GM21825 (cell line): ENCODE data around the gene MRNIP.
"Not testable (repeated sequence)": the region's sequence is repeated elsewhere in the genome, so short reads cannot be mapped to it uniquely, and the experiment has no call there.

Experiments used
- ATAC-seq: cut with Tn5 transposase; IDR thresholded peaks from one replicate; pipeline ENCODE4 v1.9.1; 2021; ENCODE audit warnings: mild to moderate bottlenecking, moderate library complexity; ENCODE audit not compliant: unreplicated experiment

The MRNIP gene

GRCh38 chr5:179840766-179841165 is 17.9 kb downstream of the MRNIP start:
- no peak for ATAC-seq

DNA sequence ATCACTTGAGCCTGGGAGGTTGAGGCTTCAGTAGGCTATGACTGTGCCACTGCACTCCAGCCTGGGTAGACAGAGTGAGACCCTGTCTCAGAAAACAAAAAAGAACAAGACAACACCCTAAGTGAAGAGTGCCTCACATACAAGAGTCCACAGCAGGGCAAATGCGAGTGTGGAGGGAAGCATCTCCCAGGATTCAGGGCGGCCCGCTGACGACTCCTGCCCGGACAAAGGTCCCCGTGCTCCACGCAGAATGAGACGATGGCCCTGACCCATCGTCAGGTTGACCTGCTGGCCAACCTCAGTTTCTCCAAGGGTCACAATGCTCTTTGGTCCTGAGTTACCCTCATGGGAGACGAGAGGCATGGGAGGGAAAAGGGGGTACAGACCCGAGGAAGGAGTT is 18.3 kb downstream of the MRNIP start:
- no peak for ATAC-seq

DNA sequence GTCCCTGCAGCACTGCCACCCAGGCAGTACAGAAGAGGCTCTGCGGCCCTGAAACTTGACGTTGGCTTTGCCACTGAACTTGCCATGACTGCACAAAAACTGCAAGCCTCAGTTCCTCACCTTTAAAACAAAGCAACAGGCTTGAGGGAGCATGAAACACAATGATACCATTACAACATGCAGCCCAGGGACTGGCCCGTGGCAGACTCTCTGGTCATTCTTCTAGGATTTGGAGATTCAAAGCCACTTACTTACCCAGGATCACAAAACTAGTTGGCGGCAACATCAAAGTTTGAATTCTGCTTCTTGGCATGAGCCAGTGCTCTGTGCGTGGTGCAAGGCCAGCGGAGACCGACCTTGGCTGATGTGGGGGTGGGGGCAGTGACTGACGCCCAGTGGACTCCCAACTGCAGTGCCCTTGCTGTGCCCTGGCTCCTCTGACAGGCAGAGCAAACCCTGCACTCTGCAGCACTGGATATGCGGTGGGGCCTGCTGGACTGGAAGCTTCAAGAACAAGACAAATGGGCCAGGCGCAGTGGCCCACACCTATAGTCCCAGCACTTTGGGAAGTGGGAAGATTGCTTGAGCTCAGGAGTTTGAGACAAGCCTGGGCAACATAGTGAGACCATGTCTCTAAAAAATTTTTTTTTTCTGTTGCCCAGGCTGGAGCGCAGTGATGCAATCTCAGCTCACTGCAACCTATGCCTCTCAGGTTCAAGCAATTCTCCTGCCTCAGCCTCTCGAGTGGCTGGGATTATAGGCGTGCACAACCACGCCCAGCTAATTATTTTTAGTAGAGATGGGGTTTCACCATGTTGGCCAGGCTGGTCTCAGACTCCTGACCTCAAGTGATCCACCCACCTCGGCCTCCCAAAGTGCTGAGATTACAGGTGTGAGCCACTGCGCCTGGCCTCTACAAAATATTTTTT is 19.0 kb downstream of the MRNIP start:
- no peak for ATAC-seq

DNA sequence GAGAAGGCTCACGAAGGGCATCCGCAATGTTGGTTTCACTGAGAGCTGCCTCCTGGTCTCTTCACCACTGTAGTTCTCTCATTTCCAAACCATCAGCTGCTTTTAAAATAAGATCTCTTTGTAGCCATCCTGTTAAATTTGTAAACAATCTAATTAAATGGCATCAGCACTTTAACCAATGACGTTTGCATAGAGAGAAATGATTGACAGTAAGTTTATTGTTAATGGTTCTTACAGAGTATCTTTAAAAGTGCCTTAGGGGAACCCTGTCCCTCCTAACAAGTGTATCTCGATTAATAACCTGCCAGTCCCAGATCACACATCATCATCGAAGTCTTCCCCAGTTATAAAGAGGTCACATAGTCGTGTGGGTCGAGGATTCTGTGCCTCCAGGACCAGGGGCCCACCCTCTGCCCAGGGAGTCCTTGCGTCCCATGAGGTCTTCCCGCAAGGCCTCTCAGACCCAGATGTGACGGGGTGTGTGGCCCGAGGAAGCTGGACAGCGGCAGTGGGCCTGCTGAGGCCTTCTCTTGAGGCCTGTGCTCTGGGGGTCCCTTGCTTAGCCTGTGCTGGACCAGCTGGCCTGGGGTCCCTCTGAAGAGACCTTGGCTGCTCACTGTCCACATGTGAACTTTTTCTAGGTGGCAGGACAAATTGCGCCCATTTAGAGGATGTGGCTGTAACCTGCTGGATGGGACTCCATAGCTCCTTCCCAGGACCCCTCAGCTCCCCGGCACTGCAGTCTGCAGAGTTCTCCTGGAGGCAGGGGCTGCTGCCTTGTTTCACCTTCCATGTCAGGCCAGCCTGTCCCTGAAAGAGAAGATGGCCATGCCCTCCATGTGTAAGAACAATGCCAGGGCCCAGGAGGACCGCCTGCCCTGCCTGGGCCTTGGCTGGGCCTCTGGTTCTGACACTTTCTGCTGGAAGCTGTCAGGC is 21.3 kb downstream of the MRNIP start:
- ATAC-seq: no peak

DNA sequence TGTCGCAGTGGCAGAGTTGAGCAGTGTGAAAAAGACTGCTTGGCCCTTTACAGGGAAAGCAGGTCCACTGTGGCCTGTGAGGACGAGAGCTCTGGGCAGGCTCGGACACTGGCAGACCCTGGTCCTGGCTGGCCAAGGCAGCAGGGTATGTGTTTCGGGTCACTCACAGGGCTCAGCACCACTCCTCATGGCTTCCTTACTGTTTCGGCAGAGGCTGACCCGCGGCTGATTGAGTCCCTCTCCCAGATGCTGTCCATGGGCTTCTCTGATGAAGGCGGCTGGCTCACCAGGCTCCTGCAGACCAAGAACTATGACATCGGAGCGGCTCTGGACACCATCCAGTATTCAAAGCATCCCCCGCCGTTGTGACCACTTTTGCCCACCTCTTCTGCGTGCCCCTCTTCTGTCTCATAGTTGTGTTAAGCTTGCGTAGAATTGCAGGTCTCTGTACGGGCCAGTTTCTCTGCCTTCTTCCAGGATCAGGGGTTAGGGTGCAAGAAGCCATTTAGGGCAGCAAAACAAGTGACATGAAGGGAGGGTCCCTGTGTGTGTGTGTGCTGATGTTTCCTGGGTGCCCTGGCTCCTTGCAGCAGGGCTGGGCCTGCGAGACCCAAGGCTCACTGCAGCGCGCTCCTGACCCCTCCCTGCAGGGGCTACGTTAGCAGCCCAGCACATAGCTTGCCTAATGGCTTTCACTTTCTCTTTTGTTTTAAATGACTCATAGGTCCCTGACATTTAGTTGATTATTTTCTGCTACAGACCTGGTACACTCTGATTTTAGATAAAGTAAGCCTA is 22.2 kb downstream of the MRNIP start:
- ATAC-seq: no peak

DNA sequence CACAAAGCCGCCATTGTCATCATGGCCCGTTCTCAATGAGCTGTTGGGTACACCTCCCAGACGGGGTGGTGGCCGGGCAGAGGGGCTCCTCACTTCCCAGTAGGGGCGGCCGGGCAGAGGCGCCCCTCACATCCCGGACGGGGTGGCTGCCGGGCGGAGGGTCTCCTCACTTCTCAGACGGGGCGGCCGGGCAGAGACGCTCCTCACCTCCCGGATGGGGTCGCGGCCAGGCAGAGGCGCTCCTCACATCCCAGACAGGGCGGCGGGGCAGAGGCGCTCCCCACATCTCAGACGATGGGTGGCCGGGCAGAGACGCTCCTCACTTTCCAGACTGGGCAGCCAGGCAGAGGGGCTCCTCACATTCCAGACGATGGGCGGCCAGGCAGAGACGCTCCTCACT is 23.7 kb downstream of the MRNIP start:
- ATAC-seq: not testable (repeated sequence)

GRCh38 chr5:179834120-179834519 is 24.5 kb downstream of the MRNIP start:
- ATAC-seq: no peak

DNA sequence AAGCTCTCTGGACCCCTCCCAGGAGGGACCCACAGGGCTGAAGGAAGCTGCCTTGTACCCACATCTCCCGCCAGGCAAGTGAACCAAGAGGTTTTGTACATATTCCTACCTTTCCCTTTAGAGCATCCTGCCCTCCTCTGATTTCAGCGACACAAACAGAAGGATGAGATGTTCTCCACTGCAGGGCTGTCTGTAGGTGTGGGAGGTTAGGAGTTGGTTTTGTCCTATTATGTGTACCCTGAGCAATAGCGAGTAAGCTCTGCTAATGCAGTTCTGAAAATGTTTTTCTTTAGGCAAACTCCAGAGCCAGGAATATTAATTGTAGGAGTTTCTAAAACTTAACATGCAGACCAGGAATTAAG is 24.9 kb downstream of the MRNIP start:
- ATAC-seq: no peak

DNA sequence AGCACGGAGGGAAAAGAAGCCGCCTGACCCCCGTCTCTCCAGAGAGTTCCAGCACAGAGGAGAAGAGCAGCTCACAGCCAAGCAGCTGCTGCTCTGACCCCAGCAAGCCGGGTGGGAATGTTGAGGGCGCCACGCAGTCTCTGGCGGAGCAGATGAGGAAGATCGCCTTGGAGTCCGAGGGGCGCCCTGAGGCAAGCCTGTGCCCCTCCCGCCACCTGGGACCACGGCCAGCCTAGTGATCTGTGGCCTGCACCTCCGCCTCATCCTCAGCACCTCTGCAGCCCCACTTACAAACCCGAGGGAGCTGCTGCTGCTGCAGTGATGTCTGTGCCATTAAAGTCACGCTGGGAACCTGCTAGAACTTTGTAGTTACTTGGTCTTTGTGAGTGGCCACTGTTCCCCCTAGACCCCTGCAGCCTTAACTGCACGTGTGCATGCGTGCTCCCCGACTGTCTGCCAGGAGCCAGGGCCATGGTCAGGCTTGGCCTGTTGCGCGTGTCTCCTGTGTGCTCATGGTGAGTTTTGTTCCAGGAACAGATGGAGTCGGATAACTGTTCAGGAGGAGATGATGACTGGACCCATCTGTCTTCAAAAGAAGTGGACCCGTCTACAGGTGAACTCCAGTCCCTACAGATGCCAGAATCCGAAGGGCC is 25.4 kb downstream of the MRNIP start:
- ATAC-seq: no peak

- ATAC-seq: no peak
Observed at GRCh38 chr5:179832039-179832745, 26.4 kb downstream of the MRNIP start.

- ATAC-seq: no peak
Observed at GRCh38 chr5:179830818-179831468, 27.7 kb downstream of the MRNIP start.

DNA sequence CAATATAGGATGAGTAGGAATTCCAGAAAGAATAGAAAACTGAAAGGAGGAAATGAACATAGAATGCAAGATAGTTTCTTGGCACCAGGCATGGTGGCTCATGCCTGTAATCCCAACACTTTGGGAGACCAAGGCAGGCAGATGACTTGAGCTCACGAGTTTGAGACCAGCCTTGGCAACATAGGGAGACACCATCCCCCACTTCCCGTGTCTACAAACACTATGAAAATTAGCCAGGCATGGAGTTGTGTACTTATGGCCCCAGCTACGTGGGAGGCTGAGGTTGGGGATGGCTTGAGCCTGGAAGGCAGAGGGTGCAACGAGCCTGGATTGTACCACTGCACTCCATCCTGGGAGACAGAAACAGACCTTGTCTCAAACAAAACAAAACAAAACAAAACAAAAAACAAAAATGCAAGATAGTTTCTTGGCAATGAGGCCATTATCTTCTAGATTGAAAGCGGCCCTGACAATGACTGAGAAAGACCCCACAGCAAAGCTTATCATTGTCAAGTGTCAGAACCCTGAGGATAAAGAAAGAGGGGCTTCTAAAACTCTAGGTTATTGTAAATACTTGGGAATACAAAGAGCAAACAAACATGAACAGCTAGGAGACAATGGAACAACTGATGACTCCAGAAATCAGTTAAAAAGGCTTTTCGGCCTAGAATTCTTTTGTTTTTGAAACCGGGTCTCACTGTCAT is 28.7 kb downstream of the MRNIP start:
- no peak for ATAC-seq

DNA sequence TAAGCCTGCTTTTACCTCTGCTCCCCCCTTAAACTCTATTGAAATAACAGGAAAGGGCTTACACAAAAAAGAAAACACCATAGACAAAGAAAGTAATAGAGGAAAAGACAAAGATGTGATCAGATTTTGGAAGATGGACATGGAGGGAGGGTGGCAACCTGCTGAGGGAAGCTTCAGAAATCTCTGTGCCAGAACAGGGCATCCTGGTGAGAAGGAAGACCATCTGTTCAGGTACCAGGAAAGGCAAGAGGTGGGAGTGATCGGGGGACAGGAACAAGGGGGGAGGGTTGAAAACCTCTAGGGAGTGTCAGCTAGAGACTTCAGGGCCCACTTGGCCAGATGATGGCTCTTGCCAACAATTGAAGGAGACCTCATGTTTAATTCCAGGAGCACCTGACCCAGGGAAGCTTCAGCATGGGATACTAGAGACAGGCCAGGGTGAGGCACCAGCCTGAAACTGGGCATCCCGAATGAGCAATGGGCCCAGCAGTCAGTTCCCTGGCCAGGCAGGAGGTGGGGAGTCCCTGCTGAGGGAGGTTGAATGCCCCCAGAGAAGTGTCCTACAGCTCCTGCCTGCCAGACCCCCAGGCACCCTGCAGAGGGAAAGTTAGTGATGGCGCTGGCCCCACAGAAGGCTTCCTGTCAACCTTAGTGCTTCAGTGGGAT is 29.7 kb downstream of the MRNIP start:
- no peak for ATAC-seq

- ATAC-seq: no peak
Observed at GRCh38 chr5:179827680-179828079, 30.9 kb downstream of the MRNIP start.

DNA sequence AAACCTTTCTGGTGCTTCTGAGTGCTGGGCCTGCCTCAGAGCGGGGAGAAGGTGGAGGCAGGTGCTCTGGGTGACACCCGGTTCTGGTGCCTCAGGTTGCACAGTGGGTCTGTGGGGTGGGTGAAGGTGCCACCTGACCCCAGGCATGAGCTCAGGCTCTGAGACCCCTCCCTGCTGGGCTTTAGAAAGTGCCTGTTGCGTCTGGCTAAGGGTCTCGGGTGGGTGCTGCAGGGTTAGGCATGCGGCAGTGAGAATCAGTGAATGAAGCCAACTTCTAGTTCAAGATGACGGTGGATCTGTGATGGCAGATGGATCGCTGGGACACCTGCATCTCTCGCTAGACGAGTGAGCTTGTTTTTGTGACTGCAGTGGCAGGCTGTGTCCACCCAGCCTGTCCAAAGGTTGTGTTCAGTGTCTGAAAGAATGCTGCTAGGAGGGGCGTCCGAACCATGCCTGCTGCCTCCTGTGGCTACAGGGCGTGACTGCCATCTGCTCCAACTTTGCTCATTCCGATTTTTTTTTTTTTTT is 32.9 kb downstream of the MRNIP start:
- no peak for ATAC-seq

GRCh38 chr5:179824745-179825112 is 33.9 kb downstream of the MRNIP start:
- ATAC-seq: no peak

GRCh38 chr5:179823937-179824744 is 34.5 kb downstream of the MRNIP start:
- ATAC-seq: no peak
